K562 (cell line): ENCODE data around the gene ZNHIT2. TPM values are rescaled to one million over a fixed set of nuclear protein-coding genes. Genes with fewer than 3 reads are reported as not detected.
A peak's percentile ranks its signal among the peaks of the same experiment; 100 is the strongest.

ENCODE experiments used
- ARHGAP35 ChIP-seq: fragments of 450-650 bp; IDR thresholded peaks from 2 replicates; pipeline ENCODE4 v1.6.1; 2018; ENCODE audit not compliant: partially characterized antibody
- DDX20 ChIP-seq: fragments of 450-650 bp; IDR thresholded peaks from 2 replicates; pipeline ENCODE4 v1.6.1; 2016; ENCODE audit warnings: missing genetic modification characterization, low read depth, mild to moderate bottlenecking, missing compliant biosample characterization, moderate library complexity
- DMBX1 ChIP-seq: fragments of 250-450 bp; sonication (Bioruptor Pico); IDR thresholded peaks from 2 replicates; pipeline ENCODE4 v1.8.0; 2022; ENCODE audit warnings: inconsistent platforms, mild to moderate bottlenecking, moderate library complexity, borderline replicate concordance
- E4F1 ChIP-seq: fragments of 250-450 bp; sonication (Bioruptor Pico); IDR thresholded peaks from 2 replicates; pipeline ENCODE4 v1.5.0; 2021; ENCODE audit warnings: mild to moderate bottlenecking, borderline replicate concordance
- EP400 ChIP-seq: fragments of 450-650 bp; IDR thresholded peaks from 2 replicates; pipeline ENCODE4 v1.6.1; 2017; ENCODE audit warnings: antibody characterized with exemption, mild to moderate bottlenecking, moderate library complexity
- ESRRA ChIP-seq: fragments of 450-650 bp; IDR thresholded peaks from 2 replicates; pipeline ENCODE4 v1.6.1; 2014; ENCODE audit warnings: low read depth, mild to moderate bottlenecking, moderate library complexity, borderline replicate concordance
- GABPA ChIP-seq: fragments of 200-800 bp; sonication (Bioruptor generic); conservative IDR thresholded peaks from 2 replicates; pipeline ENCODE4 v1.6.1; 2016; ENCODE audit warnings: low read depth, missing genetic modification characterization, missing compliant biosample characterization
- GABPB2 ChIP-seq: fragments of 250-450 bp; sonication (Bioruptor Pico); conservative IDR thresholded peaks from 2 replicates; pipeline ENCODE4 v1.5.1; 2021; ENCODE audit warnings: mild to moderate bottlenecking
- HDAC3 ChIP-seq: fragments of 450-650 bp; IDR thresholded peaks from 2 replicates; pipeline ENCODE4 v1.6.1; 2018; ENCODE audit warnings: borderline replicate concordance, mild to moderate bottlenecking, moderate library complexity; ENCODE audit not compliant: partially characterized antibody
- HIVEP1 ChIP-seq: fragments of 250-450 bp; sonication (Bioruptor Pico); IDR thresholded peaks from 2 replicates; pipeline ENCODE4 v1.4.0; 2020; ENCODE audit warnings: mild to moderate bottlenecking
- HNRNPL ChIP-seq: fragments of 200-400 bp; formaldehyde crosslinking; IDR thresholded peaks from 2 replicates; pipeline ENCODE4 v1.6.1; 2017; ENCODE audit warnings: low read depth, mild to moderate bottlenecking, low read length
- HSF4 ChIP-seq: fragments of 250-450 bp; sonication (Bioruptor Pico); IDR thresholded peaks from 2 replicates; pipeline ENCODE4 v2.1.2; 2022; ENCODE audit warnings: mild to moderate bottlenecking, moderate library complexity, borderline replicate concordance
- KHSRP ChIP-seq: fragments of 450-650 bp; IDR thresholded peaks from 2 replicates; pipeline ENCODE4 v1.6.1; 2017
- MCM5 ChIP-seq: fragments of 450-650 bp; IDR thresholded peaks from 2 replicates; pipeline ENCODE4 v1.6.1; 2016; ENCODE audit warnings: low read depth
- NCOA4 ChIP-seq: fragments of 450-650 bp; IDR thresholded peaks from 2 replicates; pipeline ENCODE4 v1.6.1; 2018; ENCODE audit warnings: mild to moderate bottlenecking; ENCODE audit not compliant: partially characterized antibody
- PCBP2 ChIP-seq: fragments of 200-400 bp; formaldehyde crosslinking; IDR thresholded peaks from 2 replicates; pipeline ENCODE4 v1.6.1; 2018; ENCODE audit warnings: low read length, low read depth, mild to moderate bottlenecking, moderate library complexity; ENCODE audit not compliant: poor library complexity, severe bottlenecking
- PKNOX1 ChIP-seq: fragments of 450-650 bp; IDR thresholded peaks from 2 replicates; pipeline ENCODE4 v1.6.1; 2016
- SAFB2 ChIP-seq: fragments of 200-400 bp; formaldehyde crosslinking; IDR thresholded peaks from 2 replicates; pipeline ENCODE4 v1.6.1; 2018; ENCODE audit warnings: borderline replicate concordance, low read length, low read depth, moderate library complexity; ENCODE audit not compliant: severe bottlenecking
- SOX6 ChIP-seq: fragments of 450-650 bp; IDR thresholded peaks from 2 replicates; pipeline ENCODE4 v1.6.1; 2014; ENCODE audit warnings: mild to moderate bottlenecking
- STAT5B ChIP-seq: fragments of 250-450 bp; sonication (Bioruptor Pico); IDR thresholded peaks from 2 replicates; pipeline ENCODE4 v1.8.0; 2021; ENCODE audit warnings: mild to moderate bottlenecking, inconsistent platforms
- TEAD1 ChIP-seq, 2 experiments: fragments of 450-650 bp in 1 of 2; sonication (generic) in 1 of 2; formaldehyde crosslinking; IDR thresholded peaks; 2 replicates each; pipeline versions ENCODE4 v1.4.0 to v1.8.0; 2020 to 2022; ENCODE audit warnings: mild to moderate bottlenecking in 2 of 2, missing genetic modification reagents in 1 of 2
- ZNF134 ChIP-seq: fragments of 250-450 bp; sonication (Bioruptor Pico); conservative IDR thresholded peaks from 2 replicates; pipeline ENCODE4 v1.4.0; 2020
- ZNF699 ChIP-seq: fragments of 250-450 bp; sonication (Bioruptor Pico); IDR thresholded peaks from 2 replicates; pipeline ENCODE4 v1.8.0; 2021; ENCODE audit warnings: mild to moderate bottlenecking, moderate library complexity; ENCODE audit not compliant: insufficient replicate concordance
- ZSCAN29 ChIP-seq: fragments of 450-650 bp; IDR thresholded peaks from 2 replicates; pipeline ENCODE4 v1.6.1; 2017
- polyA plus RNA-seq, 8 experiments: library from polyadenylated mRNA; depleted of rRNA in 4 of 8; stranded (reverse) in 5 of 8; unstranded in 3 of 8; fragments of >200 nt; fragmentation: Nextera tagmentation in 2 of 8; fragmentation: Illumina TruSeq in 1 of 8; extraction: Ambion mirVana in 2 of 8; extraction: Trizol in 1 of 8; gene quantifications; 2 replicates each; pipeline versions ENCODE4 v1.2.1 to v1.2.3, GENCODE V29; 2011 to 2014; ENCODE audit warnings: inconsistent platforms in 1 of 8, missing spikeins in 1 of 8
- total RNA-seq, 7 experiments: library from RNA; depleted of rRNA in 6 of 7; stranded (reverse); fragments of >200 nt in 6 of 7; fragmentation: Illumina TruSeq in 2 of 7; extraction: Trizol in 2 of 7; gene quantifications; 2 replicates each; pipeline versions ENCODE4 v1.2.1 to v1.2.3, GENCODE V29; 2011 to 2021; ENCODE audit warnings: low replicate concordance in 1 of 7

ZNHIT2 gene
- total and polyA plus RNA-seq, 9 of the 15 experiments (the other 6 are each of a cell fraction or from before 2014, with no cell fraction given) = 0.08 to 39.0 (median 2.5) TPM

GRCh38 chr11:65083834-65084597, 33.5 kb downstream of the ZNHIT2 start, which contains the start of the genes CDCA5 and ZFPL1 (continued):
- TF ChIP-seq E4F1 (no peak), PCBP2 (no peak), ZNF699 (CRISPR knock-in tag) (no peak), HNRNPL (no peak), KHSRP (peak; percentile 91), PKNOX1 (no peak), ARHGAP35 (no peak), DMBX1 (CRISPR knock-in tag) (no peak), SOX6 (no peak; the same call in 1 of the 2 replicates), MCM5 (no peak), STAT5B (CRISPR knock-in tag) (no peak), DDX20 (no peak), ZSCAN29 (no peak), HIVEP1 (0 out of 2 replicates have a peak, but pooled peaks have one; percentile 24), HDAC3 (no peak), GABPB2 (CRISPR knock-in tag) (no peak), TEAD1 (CRISPR knock-in tag; IDR thresholded peaks at IDR 0.05) (peak; percentile 11 to 18; a peak in 1 of 4 replicates), ZNF134 (CRISPR knock-in tag) (no peak), HSF4 (no peak), SAFB2 (no peak), NCOA4 (no peak), GABPA (tag) (peak; percentile 99), ESRRA (peak; percentile 89), EP400 (peak; percentile 100)
